WERI-Rb-1 (cell line): ENCODE measurements around the gene DHCR7.

Experiments used
- DNase-seq: peaks from one replicate; pipeline ENCODE4 v3.0.0-alpha.2; 2020
- H3K27ac ChIP-seq: fragments of 250-450 bp; sonication (Bioruptor Pico); 2 replicates; pipeline ENCODE4 v1.5.1; 2020; ENCODE audit warnings: mild to moderate bottlenecking, moderate library complexity
- H3K27me3 ChIP-seq: fragments of 250-450 bp; sonication (Bioruptor Pico); 2 replicates; pipeline ENCODE4 v1.5.1; 2021; ENCODE audit warnings: mild to moderate bottlenecking, low read depth, moderate library complexity; ENCODE audit not compliant: insufficient read depth, severe bottlenecking
- H3K36me3 ChIP-seq: fragments of 250-450 bp; sonication (Bioruptor Pico); 2 replicates; pipeline ENCODE4 v1.5.1; 2020; ENCODE audit warnings: mild to moderate bottlenecking, moderate library complexity
- H3K4me3 ChIP-seq: 2 replicates; pipeline ENCODE4 v1.5.1; 2011; ENCODE audit warnings: low read depth, mild to moderate bottlenecking, control low read depth, low read length
- H3K9me3 ChIP-seq: fragments of 250-450 bp; sonication (Bioruptor Pico); 2 replicates; pipeline ENCODE4 v1.5.1; 2021; ENCODE audit warnings: mild to moderate bottlenecking, moderate library complexity; ENCODE audit not compliant: severe bottlenecking
- CTCF ChIP-seq: IDR thresholded peaks from 2 replicates; pipeline ENCODE4 v1.5.1; 2011; ENCODE audit warnings: low read depth, mild to moderate bottlenecking, control low read depth, inconsistent platforms, low read length

DHCR7 gene

GRCh38 chr11:71472357-71472885, 24.2 kb upstream of the DHCR7 start:
- Histone ChIP-seq H3K27ac (no peak overlapping the region), H3K27me3 (no peaks in the 10 kb centered on the region), H3K36me3 (peaks cover 19% of the 10 kb centered on the region), H3K9me3 (no peaks in the 10 kb centered on the region), H3K4me3 (no peak overlapping the region)
- TF ChIP-seq CTCF: no peak
- no peak for DNase-seq

GRCh38 chr11:71470946-71471345, 22.8 kb upstream of the DHCR7 start:
- Histone ChIP-seq H3K9me3 (no peaks in the 10 kb centered on the region), H3K27me3 (no peaks in the 10 kb centered on the region), H3K27ac (no peak overlapping the region), H3K4me3 (no peak overlapping the region), H3K36me3 (peaks cover 12% of the 10 kb centered on the region)
- no peak for TF ChIP-seq CTCF
- DNase-seq: no peak

GRCh38 chr11:71467164-71467563, 19.0 kb upstream of the DHCR7 start:
- Histone ChIP-seq H3K9me3 (no peaks in the 10 kb centered on the region), H3K36me3 (no peaks in the 10 kb centered on the region), H3K27ac (no peak overlapping the region), H3K4me3 (no peak overlapping the region), H3K27me3 (no peaks in the 10 kb centered on the region)
- no peak for TF ChIP-seq CTCF
- no peak for DNase-seq

- H3K9me3 ChIP-seq: no peaks in the 10 kb centered on the region
- H3K36me3 ChIP-seq: no peaks in the 10 kb centered on the region
- TF ChIP-seq CTCF: no peak
- no peak overlapping the region for H3K4me3 ChIP-seq
- no peak overlapping the region for H3K27ac ChIP-seq
- no peak for DNase-seq
- H3K27me3 ChIP-seq: no peaks in the 10 kb centered on the region
Measured at GRCh38 chr11:71466358-71466757, 18.2 kb upstream of the DHCR7 start.

- no peak overlapping the region for H3K4me3 ChIP-seq
- DNase-seq: no peak
Measured at GRCh38 chr11:71465054-71465453, 16.9 kb upstream of the DHCR7 start.

More at GRCh38 chr11:71465054-71465453, 16.9 kb upstream of the DHCR7 start:
- Histone ChIP-seq H3K36me3 (peaks cover 6% of the 10 kb centered on the region; the same call in 1 of the 2 replicates), H3K27me3 (no peaks in the 10 kb centered on the region), H3K27ac (no peak overlapping the region), H3K9me3 (no peaks in the 10 kb centered on the region)
- no peak for TF ChIP-seq CTCF
